OCI-LY7 (cell line): ENCODE results near the gene ZGPAT. TPM values are rescaled to one million over a fixed set of nuclear protein-coding genes. Genes with fewer than 3 reads are reported as not detected.

Source experiments
- BruUV-seq: library from RNA; stranded (reverse); fragments of 400-500 nt; replicated peaks from 2 replicates; lab custom pipeline; 2021; lab: Mats Ljungman, UMichigan
- CTCF ChIA-PET: fragments of 300-600 bp; sonication (Branson Sonifier 250); formaldehyde crosslinking; loops from one replicate; lab custom pipeline; 2022; ENCODE audit warnings: antibody characterized with exemption; ENCODE audit not compliant: unreplicated experiment; lab: Charles Lee
- POLR2A ChIA-PET: fragments of 300-600 bp; sonication (Branson Sonifier 250); formaldehyde crosslinking; loops from one replicate; lab custom pipeline; 2022; ENCODE audit warnings: antibody characterized with exemption; lab: Charles Lee
- DNase-seq: peaks from one replicate; pipeline ENCODE4 v3.0.0-alpha.2; 2015; ENCODE audit warnings: low spot score
- H2AFZ ChIP-seq: fragments of 200-600 bp; sonication (generic), shearing (Covaris generic); 2 replicates; pipeline ENCODE4 v1.6.1; 2014; ENCODE audit warnings: mild to moderate bottlenecking, antibody characterized with exemption, low read length, moderate library complexity
- H3K27ac ChIP-seq: fragments of 200-600 bp; sonication (generic); 2 replicates; pipeline ENCODE4 v1.5.1; 2014; ENCODE audit warnings: mixed run types, low read depth, mild to moderate bottlenecking, moderate library complexity, low read length, inconsistent platforms; ENCODE audit not compliant: poor library complexity, severe bottlenecking
- H3K36me3 ChIP-seq: fragments of 200-600 bp; sonication (generic); 2 replicates; pipeline ENCODE4 v1.6.1; 2014; ENCODE audit warnings: mild to moderate bottlenecking, antibody characterized with exemption, low read length, moderate library complexity, mixed read lengths; ENCODE audit not compliant: insufficient read depth
- H3K4me1 ChIP-seq: fragments of 200-600 bp; sonication (generic); 2 replicates; pipeline ENCODE4 v1.5.1; 2014; ENCODE audit warnings: mild to moderate bottlenecking, low read length; ENCODE audit not compliant: insufficient read depth, poor library complexity, severe bottlenecking
- H3K4me2 ChIP-seq: fragments of 200-600 bp; sonication (generic); 2 replicates; pipeline ENCODE4 v1.6.1; 2014; ENCODE audit warnings: mild to moderate bottlenecking, low read length
- H3K4me3 ChIP-seq: fragments of 200-600 bp; sonication (generic); 2 replicates; pipeline ENCODE4 v1.5.1; 2014; ENCODE audit warnings: mild to moderate bottlenecking, low read depth, low read length; ENCODE audit not compliant: poor library complexity, severe bottlenecking
- H3K79me2 ChIP-seq: fragments of 200-600 bp; sonication (generic); 2 replicates; pipeline ENCODE4 v1.6.1; 2016; ENCODE audit warnings: low read depth, mild to moderate bottlenecking, low read length, moderate library complexity, mixed read lengths; ENCODE audit not compliant: insufficient read depth
- H3K9me2 ChIP-seq: fragments of 200-600 bp; sonication (generic); 2 replicates; pipeline ENCODE4 v1.6.1; 2016; ENCODE audit warnings: mild to moderate bottlenecking, low read length, mixed read lengths; ENCODE audit not compliant: insufficient read depth
- H3K9me3 ChIP-seq: fragments of 200-600 bp; sonication (generic); 2 replicates; pipeline ENCODE4 v1.6.1; 2014; ENCODE audit warnings: mild to moderate bottlenecking, mixed run types, low read length, mixed read lengths
- H4K20me1 ChIP-seq: fragments of 200-600 bp; sonication (generic); 2 replicates; pipeline ENCODE4 v1.6.1; 2014; ENCODE audit warnings: mild to moderate bottlenecking, antibody characterized with exemption, low read length, moderate library complexity, mixed read lengths; ENCODE audit not compliant: insufficient read depth
- EZH2phosphoT487 ChIP-seq: fragments of 200-600 bp; sonication (generic); IDR thresholded peaks from 2 replicates; pipeline ENCODE4 v1.6.1; 2018; ENCODE audit warnings: low read depth, borderline replicate concordance, mild to moderate bottlenecking, mixed run types, antibody characterized with exemption, low read length, moderate library complexity, mixed read lengths
- intact Hi-C: fragments of 100-400 bp; cut with micrococcal nuclease; formaldehyde crosslinking; loops from one replicate; pipeline ENCODE4 v1.10.0; 2022; ENCODE audit not compliant: unreplicated experiment
- total RNA-seq, 2 experiments: library from RNA; depleted of rRNA in 1 of 2; stranded (reverse); fragments of >200 nt in 1 of 2; shearing (Covaris generic) in 1 of 2; gene quantifications; 2 replicates each; pipeline ENCODE4 v1.2.3, GENCODE V29; 2014 to 2022
- TF ChIP-seq, protein P1 (sequence below): fragments of 200-600 bp; sonication (generic); conservative IDR thresholded peaks from 2 replicates; pipeline ENCODE4 v1.5.1; 2014; ENCODE audit warnings: mild to moderate bottlenecking, antibody characterized with exemption, low read length, moderate library complexity, mixed read lengths

The ZGPAT gene
- total RNA-seq, 2 experiments from 2014 or later, result 43.9 to 55.4 TPM

DNA sequence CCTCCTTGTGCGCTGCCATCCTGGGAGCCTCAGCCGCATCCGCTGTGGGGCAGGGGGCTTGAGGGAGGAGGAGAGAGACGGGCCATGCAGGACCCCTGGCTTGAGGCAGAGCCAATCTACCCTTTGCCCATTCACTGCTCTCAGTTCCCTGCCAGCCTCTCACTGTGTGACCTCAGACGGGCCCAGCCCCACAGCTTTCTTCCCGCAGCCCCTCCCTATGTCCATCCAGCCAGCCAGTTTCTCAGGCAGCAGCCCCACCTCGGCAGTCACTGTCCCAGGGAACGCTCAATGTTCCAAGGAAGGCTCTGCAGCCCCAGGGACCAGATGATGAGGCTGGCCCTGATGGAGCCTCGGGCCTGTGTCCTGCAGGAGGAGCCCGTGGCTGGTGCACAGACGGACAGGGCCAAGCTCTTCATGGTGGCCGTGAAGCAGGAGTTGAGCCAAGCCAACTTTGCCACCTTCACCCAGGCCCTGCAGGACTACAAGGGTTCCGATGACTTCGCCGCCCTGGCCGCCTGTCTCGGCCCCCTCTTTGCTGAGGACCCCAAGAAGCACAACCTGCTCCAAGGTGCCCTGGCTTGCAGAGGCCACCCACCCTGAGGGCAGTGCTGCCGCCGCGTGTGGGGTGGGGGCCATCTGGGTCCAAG lies 15.3 kb upstream of the ZGPAT start:
- no peaks in the 10 kb centered on the region for H3K9me3 ChIP-seq
- H3K36me3 ChIP-seq, result peaks cover 26% of the 10 kb centered on the region
- H4K20me1 ChIP-seq, result no peaks in the 10 kb centered on the region
- H2AFZ ChIP-seq, result no peak overlapping the region
- ChIA-PET CTCF (no interaction called here), POLR2A (no interaction called here)
- no peak overlapping the region for H3K4me2 ChIP-seq
- H3K4me1 ChIP-seq, result no peaks in the 10 kb centered on the region
- no peak overlapping the region for H3K27ac ChIP-seq
- no TSS peak for BruUV-seq
- intact Hi-C loops, result no loop called here
- no peak for DNase-seq
- no peaks in the 10 kb centered on the region for H3K79me2 ChIP-seq
- H3K9me2 ChIP-seq, result no peaks in the 10 kb centered on the region
- no peak overlapping the region for H3K4me3 ChIP-seq
- no peak for TF ChIP-seq EZH2phosphoT487
- TF ChIP-seq, protein P1, sequence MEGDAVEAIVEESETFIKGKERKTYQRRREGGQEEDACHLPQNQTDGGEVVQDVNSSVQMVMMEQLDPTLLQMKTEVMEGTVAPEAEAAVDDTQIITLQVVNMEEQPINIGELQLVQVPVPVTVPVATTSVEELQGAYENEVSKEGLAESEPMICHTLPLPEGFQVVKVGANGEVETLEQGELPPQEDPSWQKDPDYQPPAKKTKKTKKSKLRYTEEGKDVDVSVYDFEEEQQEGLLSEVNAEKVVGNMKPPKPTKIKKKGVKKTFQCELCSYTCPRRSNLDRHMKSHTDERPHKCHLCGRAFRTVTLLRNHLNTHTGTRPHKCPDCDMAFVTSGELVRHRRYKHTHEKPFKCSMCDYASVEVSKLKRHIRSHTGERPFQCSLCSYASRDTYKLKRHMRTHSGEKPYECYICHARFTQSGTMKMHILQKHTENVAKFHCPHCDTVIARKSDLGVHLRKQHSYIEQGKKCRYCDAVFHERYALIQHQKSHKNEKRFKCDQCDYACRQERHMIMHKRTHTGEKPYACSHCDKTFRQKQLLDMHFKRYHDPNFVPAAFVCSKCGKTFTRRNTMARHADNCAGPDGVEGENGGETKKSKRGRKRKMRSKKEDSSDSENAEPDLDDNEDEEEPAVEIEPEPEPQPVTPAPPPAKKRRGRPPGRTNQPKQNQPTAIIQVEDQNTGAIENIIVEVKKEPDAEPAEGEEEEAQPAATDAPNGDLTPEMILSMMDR, result no peak

DNA sequence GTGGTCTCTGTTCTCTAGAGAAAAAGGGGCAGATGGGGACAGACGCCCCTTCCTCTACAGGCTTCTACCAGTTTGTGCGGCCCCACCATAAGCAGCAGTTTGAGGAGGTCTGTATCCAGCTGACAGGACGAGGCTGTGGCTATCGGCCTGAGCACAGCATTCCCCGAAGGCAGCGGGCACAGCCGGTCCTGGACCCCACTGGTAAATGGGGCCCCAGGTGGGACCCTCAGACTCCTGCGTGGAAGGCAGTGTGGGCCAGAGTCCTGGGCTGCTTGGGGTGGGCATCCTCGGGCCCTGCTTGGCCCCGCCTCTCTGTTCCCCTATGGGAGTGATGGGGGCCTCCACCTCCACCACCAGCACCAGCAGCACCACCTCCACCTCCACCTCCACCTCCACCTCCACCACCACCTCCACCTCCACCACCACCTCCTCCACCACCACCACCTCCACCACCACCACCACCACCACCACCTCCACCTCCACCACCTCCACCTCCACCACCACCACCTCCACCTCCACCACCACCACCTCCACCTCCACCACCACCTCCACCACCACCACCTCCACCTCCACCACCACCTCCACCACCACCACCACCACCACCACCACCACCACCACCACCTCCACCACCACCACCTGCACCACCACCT lies 14.6 kb upstream of the ZGPAT start:
- H2AFZ ChIP-seq, result no peak overlapping the region
- no peaks in the 10 kb centered on the region for H3K4me1 ChIP-seq
- intact Hi-C loops, result no loop called here
- H3K9me3 ChIP-seq, result no peaks in the 10 kb centered on the region
- CTCF ChIA-PET, result no interaction called here
- H3K36me3 ChIP-seq, result peaks cover 26% of the 10 kb centered on the region
- no peak overlapping the region for H3K4me3 ChIP-seq
- no TSS peak for BruUV-seq
- DNase-seq, result no peak
- H4K20me1 ChIP-seq, result no peaks in the 10 kb centered on the region
- TF ChIP-seq, protein P1, result no peak
- no peak for TF ChIP-seq EZH2phosphoT487
- no peaks in the 10 kb centered on the region for H3K9me2 ChIP-seq
- H3K27ac ChIP-seq, result no peak overlapping the region
- POLR2A ChIA-PET, result interaction anchor here (1.0 kb wide), 1 partner anchor 171 kb away, joined by 4 read pairs; no protein-coding TSS in a partner anchor
- H3K79me2 ChIP-seq, result no peaks in the 10 kb centered on the region
- H3K4me2 ChIP-seq, result no peak overlapping the region
